Endometrium (tissue), 2 donors: ENCODE measurements around the gene COPS7A.

Experiments
- FAIRE-seq: peaks from 2 replicates; lab custom pipeline; 2012; peaks lifted over from hg19 to GRCh38; lab: Jason Lieb, UNC
- donor health status: control.
- donor health status: control.

Gene COPS7A

DNA sequence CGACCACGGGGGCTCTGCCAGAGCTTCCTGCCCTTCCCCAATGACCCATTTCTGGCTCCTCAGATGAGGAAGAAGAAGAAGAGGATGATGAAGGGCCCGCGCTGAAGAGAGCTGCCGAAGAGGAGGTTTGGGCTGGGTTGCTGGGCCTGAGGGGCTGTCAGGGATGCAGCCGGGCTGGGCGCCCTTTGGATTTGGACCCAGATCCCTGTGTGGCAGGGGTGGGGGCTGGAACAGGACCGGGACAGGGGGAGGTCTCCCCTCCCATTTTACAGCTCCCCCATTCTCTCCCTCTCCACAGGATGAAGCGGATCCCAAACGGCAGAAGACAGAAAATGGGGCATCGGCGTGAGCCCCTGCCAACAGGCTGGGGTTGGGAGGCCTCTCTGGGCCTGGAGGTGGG lies 46.2 kb downstream of the COPS7A start:
- no peak for FAIRE-seq

GRCh38 chr12:6770600-6770999 lies 46.8 kb downstream of the COPS7A start:
- no peak for FAIRE-seq

DNA sequence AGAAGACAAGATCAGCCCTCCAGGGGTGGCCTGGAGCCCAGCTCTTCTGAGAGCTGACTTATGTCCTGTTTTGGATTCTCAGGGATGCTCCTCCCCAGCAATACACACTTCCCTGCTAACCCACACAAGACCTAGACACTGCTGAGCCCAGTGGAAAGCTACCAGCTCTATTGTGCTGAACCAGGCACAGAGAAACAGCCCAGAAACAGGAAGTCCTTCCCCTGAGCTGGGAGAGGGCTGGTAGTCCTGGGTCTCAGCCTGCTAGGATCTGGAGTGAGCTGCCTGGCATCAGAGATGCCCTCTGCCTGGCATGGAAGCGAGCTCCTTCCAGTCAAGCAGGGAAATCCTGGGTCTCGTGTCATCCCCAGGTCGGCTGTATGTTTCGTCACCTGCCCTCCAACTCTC lies 47.2 kb downstream of the COPS7A start:
- no peak for FAIRE-seq

DNA sequence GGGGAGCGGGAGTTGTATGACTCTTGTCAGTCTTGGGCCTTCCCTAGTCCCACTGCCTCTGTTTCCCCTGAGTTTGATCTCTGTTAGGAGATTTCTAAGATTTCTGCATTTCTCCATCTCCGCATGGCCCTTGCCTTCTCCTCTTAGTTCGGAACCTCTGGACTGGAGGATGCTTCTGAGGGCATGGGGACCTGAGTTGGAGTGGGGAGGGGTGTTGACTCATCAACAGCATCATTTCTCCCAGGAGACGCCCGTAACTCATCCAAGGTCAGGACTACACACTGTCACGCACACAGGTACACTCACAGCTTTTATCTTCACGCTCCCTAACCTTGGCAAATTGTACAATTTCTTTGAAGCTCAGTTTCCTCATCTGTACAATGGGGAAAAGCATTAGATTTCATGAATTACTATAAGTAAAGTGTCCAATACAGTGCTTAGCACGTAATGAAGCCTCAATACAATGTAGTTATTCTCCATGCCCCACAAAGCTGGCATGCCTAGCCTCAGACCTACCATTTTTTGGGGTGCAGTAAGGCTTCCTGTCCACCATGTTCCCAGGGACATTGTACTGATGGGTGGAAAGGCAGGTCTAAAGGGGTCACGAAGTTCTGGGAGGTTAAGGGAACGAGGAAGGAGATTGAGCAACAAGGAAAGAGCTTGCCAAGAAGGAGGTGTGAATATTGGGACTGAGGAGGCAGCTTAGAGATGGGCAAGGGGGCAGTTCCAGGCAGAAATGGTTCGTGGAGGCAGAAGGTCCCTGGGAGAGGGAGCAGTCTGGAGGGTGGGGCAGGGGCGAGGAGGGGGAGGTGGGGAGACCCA lies 47.9 kb downstream of the COPS7A start:
- no peak for FAIRE-seq

- no peak for FAIRE-seq
Measured at GRCh38 chr12:6772331-6772695, 48.5 kb downstream of the COPS7A start, which contains the start of gene LAG3. LAG3 (plus strand) TSS chr12:6772520; CDS start chr12:6772853, 333 bp downstream.

DNA sequence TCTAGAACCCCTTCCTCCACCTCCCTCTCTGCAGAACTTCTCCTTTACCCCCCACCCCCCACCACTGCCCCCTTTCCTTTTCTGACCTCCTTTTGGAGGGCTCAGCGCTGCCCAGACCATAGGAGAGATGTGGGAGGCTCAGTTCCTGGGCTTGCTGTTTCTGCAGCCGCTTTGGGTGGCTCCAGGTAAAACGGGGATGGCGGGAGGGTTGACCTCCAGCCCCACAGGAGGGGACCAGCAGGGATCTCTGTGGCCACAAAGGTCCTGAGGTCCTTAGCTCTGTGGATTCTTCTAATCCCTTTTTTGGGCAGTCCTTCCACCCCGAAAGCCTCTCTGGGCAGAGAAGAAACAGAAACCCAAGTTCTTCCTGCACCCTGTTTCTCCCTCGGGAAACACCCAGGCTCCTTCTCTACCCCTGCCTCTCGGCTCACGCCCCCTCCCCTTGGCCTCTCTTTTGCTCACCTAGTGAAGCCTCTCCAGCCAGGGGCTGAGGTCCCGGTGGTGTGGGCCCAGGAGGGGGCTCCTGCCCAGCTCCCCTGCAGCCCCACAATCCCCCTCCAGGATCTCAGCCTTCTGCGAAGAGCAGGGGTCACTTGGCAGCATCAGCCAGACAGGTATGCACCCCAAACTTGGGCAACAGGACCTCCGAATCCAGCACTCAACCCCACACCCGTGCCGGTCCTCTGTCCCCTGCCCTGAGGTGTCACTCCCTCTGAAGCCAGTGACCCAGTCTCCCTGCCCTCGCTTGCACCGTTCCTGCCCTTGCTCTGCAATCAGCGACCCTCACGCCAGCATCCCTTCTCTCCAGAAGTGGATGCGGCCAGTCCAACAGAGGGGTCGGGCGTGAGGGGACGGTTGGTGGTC lies 49.1 kb downstream of the COPS7A start:
- FAIRE-seq: no peak

DNA sequence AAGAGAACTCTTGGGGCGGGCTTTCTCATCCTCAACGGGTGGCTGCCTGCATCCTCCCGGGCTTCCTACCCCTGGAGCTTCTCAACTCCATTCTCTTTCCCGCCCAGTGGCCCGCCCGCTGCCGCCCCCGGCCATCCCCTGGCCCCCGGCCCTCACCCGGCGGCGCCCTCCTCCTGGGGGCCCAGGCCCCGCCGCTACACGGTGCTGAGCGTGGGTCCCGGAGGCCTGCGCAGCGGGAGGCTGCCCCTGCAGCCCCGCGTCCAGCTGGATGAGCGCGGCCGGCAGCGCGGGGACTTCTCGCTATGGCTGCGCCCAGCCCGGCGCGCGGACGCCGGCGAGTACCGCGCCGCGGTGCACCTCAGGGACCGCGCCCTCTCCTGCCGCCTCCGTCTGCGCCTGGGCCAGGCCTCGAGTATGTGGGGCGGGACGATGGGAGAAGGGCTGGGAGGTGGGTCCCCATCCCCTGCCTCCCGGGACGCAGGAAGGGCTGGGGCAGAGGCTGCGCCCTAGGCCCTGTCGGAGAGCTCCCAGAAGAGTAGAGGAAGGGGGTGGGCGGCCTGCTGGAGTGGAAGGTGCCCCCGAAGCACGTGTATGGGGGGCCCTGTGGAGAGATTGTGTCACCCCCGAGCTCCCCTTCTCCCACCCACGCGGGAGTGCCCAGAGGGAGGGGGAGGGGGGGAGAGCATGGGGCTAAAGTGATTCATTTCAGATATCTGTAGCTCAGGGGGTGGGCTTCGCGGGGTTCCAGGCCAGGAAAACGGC lies 49.9 kb downstream of the COPS7A start:
- FAIRE-seq: no peak

GRCh38 chr12:6774499-6775062 lies 50.7 kb downstream of the COPS7A start:
- FAIRE-seq: no peak

DNA sequence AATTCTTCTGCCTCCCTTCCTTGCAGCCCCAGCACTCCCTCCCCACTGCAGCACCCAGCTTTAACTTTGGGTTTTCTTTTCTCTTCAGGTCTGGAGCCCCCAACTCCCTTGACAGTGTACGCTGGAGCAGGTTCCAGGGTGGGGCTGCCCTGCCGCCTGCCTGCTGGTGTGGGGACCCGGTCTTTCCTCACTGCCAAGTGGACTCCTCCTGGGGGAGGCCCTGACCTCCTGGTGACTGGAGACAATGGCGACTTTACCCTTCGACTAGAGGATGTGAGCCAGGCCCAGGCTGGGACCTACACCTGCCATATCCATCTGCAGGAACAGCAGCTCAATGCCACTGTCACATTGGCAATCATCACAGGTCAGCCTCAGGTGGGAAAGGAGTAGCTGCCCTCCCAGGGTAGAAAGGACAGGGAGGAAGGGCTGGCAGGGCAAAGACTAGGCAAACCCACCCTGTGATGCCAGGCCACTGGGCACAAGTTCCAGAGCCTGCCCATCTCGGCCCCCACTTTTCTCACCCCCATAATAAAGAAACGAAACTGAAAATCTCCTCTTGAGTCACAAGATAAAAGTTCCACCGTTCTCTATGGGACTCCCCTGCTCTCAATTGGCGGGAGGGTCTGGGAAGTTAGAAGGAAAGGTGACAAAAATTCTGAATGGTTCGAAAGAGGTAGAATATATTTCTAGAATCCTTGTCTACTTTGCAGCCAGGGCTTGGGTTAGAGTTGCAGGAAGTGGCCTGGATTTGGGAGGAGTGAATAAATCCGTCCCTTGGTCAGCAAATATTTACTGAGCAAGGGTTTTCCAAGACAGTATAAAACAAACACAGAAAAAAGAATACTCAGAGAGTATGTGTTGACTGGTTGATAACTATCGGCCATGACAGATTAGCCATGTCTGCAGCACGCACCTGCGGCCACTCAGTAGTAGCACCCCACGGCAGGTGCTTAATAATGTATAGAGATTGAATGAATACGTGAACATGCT lies 51.6 kb downstream of the COPS7A start:
- no peak for FAIRE-seq

DNA sequence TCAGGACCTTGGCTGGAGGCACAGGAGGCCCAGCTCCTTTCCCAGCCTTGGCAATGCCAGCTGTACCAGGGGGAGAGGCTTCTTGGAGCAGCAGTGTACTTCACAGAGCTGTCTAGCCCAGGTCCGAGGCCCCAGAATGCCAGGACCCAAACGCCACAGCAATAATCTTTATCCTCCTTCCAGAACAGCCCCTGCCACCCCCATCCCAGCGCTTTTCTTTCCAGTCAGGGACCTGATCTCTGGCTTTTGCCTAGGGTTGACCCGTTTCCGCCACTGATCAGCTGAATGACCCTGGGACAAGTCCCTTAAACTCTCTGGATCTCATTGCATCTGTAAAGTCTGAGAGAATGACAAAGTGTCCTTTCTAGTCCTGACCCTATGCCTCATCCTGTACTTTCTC lies 53.5 kb downstream of the COPS7A start:
- FAIRE-seq: no peak

GRCh38 chr12:6778217-6778573 lies 54.3 kb downstream of the COPS7A start:
- no peak for FAIRE-seq

DNA sequence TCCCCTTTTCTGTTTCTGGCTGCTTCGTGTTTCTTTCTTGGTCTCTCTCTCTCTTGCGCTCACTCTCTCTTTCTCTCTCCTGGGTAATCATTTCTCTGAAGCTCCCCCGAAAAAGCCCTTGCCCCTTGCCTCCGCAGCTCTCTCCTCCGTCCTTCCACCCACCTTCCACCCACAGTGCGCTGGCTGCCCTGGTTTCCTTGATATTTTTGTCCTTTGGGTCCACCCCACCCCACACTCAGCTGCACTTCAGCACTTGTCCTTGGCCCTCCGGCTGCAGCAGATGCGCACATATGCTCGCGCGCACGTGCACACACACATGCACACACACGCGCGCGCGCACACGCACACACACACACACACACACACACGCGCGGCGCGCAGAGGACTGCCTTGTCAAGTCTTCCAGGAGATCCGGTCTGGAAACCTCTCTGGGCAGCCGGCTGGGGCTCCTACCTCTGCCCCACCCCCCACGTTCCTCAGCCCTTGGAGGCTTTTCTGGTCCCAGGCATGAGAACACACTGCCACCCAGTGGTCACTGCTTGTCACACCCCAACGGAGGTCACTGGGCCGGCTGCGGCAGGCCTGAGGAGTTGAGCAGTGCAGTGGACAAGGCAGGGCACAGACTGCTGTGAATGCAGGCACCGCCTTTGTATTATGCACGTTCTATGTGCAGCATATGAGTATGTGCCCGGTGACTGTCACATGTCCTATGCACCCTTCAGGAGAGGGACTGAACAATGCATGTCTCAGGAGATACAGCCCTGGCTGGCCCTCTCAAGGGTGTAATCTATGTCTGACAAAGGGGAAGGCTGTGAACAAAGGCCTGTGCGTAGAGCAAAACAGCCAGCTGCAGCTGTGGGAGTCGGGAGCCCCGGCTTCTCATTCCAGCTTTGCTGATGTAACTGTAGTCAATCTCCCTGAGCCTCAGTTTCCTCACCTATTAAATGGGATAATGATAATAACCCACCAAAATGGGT lies 55.0 kb downstream of the COPS7A start:
- FAIRE-seq: peak; percentile 61

GRCh38 chr12:6779708-6780432 lies 56.0 kb downstream of the COPS7A start:
- no peak for FAIRE-seq

- no peak for FAIRE-seq
Measured at GRCh38 chr12:6780573-6780972, 56.7 kb downstream of the COPS7A start.
